Mucosa of descending colon (tissue), 3 donors: Measurements from ENCODE around the gene MAMDC2. TPM values are rescaled to one million over a fixed set of nuclear protein-coding genes. Genes with fewer than 3 reads are reported as not detected.

Source experiments
- ATAC-seq: fragments of 200-7000 bp; cut with Tn5 transposase; one replicate; pipeline ENCODE4 v1.9.1; 2020; ENCODE audit warnings: mild to moderate bottlenecking, moderate library complexity
- DNase-seq, 3 donors: peaks; one replicate each; pipeline ENCODE4 v3.0.0-alpha.2; 2020
- H3K36me3 ChIP-seq: fragments of 200-600 bp; one replicate; pipeline ENCODE4 v1.8.0; 2021; ENCODE audit warnings: low read depth, mild to moderate bottlenecking
- H3K4me1 ChIP-seq: fragments of 200-600 bp; one replicate; pipeline ENCODE4 v1.8.0; 2021; ENCODE audit warnings: low read depth, mild to moderate bottlenecking
- H3K4me3 ChIP-seq: fragments of 200-600 bp; one replicate; pipeline ENCODE4 v1.8.0; 2021; ENCODE audit warnings: mild to moderate bottlenecking
- H3K9me3 ChIP-seq: fragments of 200-600 bp; one replicate; pipeline ENCODE4 v1.8.0; 2021; ENCODE audit warnings: mild to moderate bottlenecking
- CTCF ChIP-seq: fragments of 200-600 bp; IDR thresholded peaks from one replicate; pipeline ENCODE4 v1.8.0; 2022; ENCODE audit warnings: antibody characterized with exemption, mild to moderate bottlenecking
- intact Hi-C, 2 donors: fragments of 100-400 bp; cut with DNase I in 1 of 2; cut with micrococcal nuclease in 1 of 2; formaldehyde crosslinking; loops; one replicate each; pipeline versions ENCODE4 v1.11.0 to v1.11.1; 2022; cut with DNase I, micrococcal nuclease
- total RNA-seq, 3 donors: library from RNA; stranded (reverse); fragmentation: NEBNext Ultra II Directional in 2 of 3; extraction: Animal tissue kit (Norgen Biotek cat#: 25700) in 2 of 3; gene quantifications; one replicate each; pipeline versions ENCODE4 v1.2.1 to v1.2.4, GENCODE V29; 2021 to 2023
- donor health status: DM: no; HTN: no; CAD: no; lungs with moderate emphysema.
- donor health status: DM: no; HTN: no; CAD: no.
- donor health status: DM: no; HTN: yes; CAD: no.

The MAMDC2 gene
- total RNA-seq, 3 donors from 2014 or later, result 3.5 to 70.6 (median 6.9) TPM

GRCh38 chr9:70094747-70095146, 51.1 kb downstream of the MAMDC2 start:
- H3K4me3 ChIP-seq, result no peak overlapping the region
- TF ChIP-seq CTCF, result no peak
- no peak for DNase-seq
- H3K4me1 ChIP-seq, result peaks cover 4% of the 10 kb centered on the region
- no peak for ATAC-seq
- intact Hi-C loops, result no loop called here
- no peaks in the 10 kb centered on the region for H3K36me3 ChIP-seq
- H3K9me3 ChIP-seq, result no peaks in the 10 kb centered on the region

- Histone ChIP-seq H3K4me3 (no peak overlapping the region), H3K4me1 (no peaks in the 10 kb centered on the region), H3K36me3 (no peaks in the 10 kb centered on the region), H3K9me3 (no peaks in the 10 kb centered on the region)
- intact Hi-C loops, result no loop called here
- no peak for TF ChIP-seq CTCF
- ATAC-seq, result no peak
- no peak for DNase-seq
These were observed 53.5 kb downstream of the MAMDC2 start for GRCh38 chr9:70097187-70097586.

- intact Hi-C loops, result no loop called here
- Histone ChIP-seq H3K4me1 (no peaks in the 10 kb centered on the region), H3K36me3 (no peaks in the 10 kb centered on the region), H3K4me3 (no peak overlapping the region), H3K9me3 (no peaks in the 10 kb centered on the region)
- DNase-seq, result no peak
- peak; percentile 47 for ATAC-seq
- TF ChIP-seq CTCF, result no peak
These were observed 56.7 kb downstream of the MAMDC2 start for GRCh38 chr9:70100362-70100761.

- Histone ChIP-seq H3K4me1 (no peaks in the 10 kb centered on the region), H3K9me3 (no peaks in the 10 kb centered on the region), H3K4me3 (no peak overlapping the region), H3K36me3 (no peaks in the 10 kb centered on the region)
- ATAC-seq, result no peak
- no peak for TF ChIP-seq CTCF
- intact Hi-C loops, result no loop called here
- no peak for DNase-seq
These were observed 57.6 kb downstream of the MAMDC2 start for GRCh38 chr9:70101265-70101664.

GRCh38 chr9:70105147-70105546, 61.5 kb downstream of the MAMDC2 start:
- Histone ChIP-seq H3K4me3 (no peak overlapping the region), H3K9me3 (no peaks in the 10 kb centered on the region), H3K36me3 (no peaks in the 10 kb centered on the region), H3K4me1 (no peaks in the 10 kb centered on the region)
- intact Hi-C loops, result no loop called here
- no peak for TF ChIP-seq CTCF
- ATAC-seq (no peak), DNase-seq (no peak)

- no peaks in the 10 kb centered on the region for H3K36me3 ChIP-seq
- TF ChIP-seq CTCF, result no peak
- intact Hi-C loops, result no loop called here
- H3K4me3 ChIP-seq, result no peak overlapping the region
- no peaks in the 10 kb centered on the region for H3K4me1 ChIP-seq
- ATAC-seq (no peak), DNase-seq (no peak)
- no peaks in the 10 kb centered on the region for H3K9me3 ChIP-seq
These were observed 62.9 kb downstream of the MAMDC2 start for GRCh38 chr9:70106571-70106970.
